Colonic mucosa (tissue), 4 donors: Measurements from ENCODE around the gene FRMPD3. TPM values are rescaled to one million over a fixed set of nuclear protein-coding genes. Genes with fewer than 3 reads are reported as not detected.

Experiments used
- DNase-seq: peaks from one replicate; pipeline ENCODE4 v3.0.0-alpha.2; 2020
- H3K27ac ChIP-seq: fragments of 200-600 bp; one replicate; pipeline ENCODE4 v1.8.0; 2021
- H3K27me3 ChIP-seq: fragments of 200-600 bp; one replicate; pipeline ENCODE4 v1.8.0; 2021
- H3K36me3 ChIP-seq: fragments of 200-600 bp; one replicate; pipeline ENCODE4 v1.8.0; 2021
- H3K4me1 ChIP-seq: fragments of 200-600 bp; one replicate; pipeline ENCODE4 v1.8.0; 2021; ENCODE audit warnings: mild to moderate bottlenecking
- H3K4me3 ChIP-seq: fragments of 200-600 bp; one replicate; pipeline ENCODE4 v1.8.0; 2021
- H3K9ac ChIP-seq, 2 donors: one replicate each; pipeline ENCODE4 v1.7.0; 2013; ENCODE audit warnings: control low read depth in 2 of 2, low read depth in 2 of 2, low read length in 2 of 2
- H3K9me3 ChIP-seq: fragments of 200-600 bp; one replicate; pipeline ENCODE4 v1.8.0; 2021
- intact Hi-C: fragments of 100-400 bp; cut with DNase I; formaldehyde crosslinking; loops from one replicate; pipeline ENCODE4 v1.14.1; 2022
- total RNA-seq, 2 donors: library from RNA; stranded (reverse); fragmentation: NEBNext Ultra II Directional in 1 of 2; extraction: Animal tissue kit (Norgen Biotek cat#: 25700) in 1 of 2; gene quantifications; one replicate each; pipeline ENCODE4 v1.2.1, GENCODE V29; 2021
- TF ChIP-seq, protein P1 (sequence below): fragments of 200-600 bp; IDR thresholded peaks from one replicate; pipeline ENCODE4 v1.8.0; 2022; ENCODE audit warnings: antibody characterized with exemption, mild to moderate bottlenecking
- donor health status: healthy.
- donor health status: DM: no; HTN: no; CAD: no.
- donor health status: DM: no; HTN: no; CAD: no.

Gene FRMPD3
- under 1 TPM; 0.13 to 0.42 TPM for total RNA-seq

DNA sequence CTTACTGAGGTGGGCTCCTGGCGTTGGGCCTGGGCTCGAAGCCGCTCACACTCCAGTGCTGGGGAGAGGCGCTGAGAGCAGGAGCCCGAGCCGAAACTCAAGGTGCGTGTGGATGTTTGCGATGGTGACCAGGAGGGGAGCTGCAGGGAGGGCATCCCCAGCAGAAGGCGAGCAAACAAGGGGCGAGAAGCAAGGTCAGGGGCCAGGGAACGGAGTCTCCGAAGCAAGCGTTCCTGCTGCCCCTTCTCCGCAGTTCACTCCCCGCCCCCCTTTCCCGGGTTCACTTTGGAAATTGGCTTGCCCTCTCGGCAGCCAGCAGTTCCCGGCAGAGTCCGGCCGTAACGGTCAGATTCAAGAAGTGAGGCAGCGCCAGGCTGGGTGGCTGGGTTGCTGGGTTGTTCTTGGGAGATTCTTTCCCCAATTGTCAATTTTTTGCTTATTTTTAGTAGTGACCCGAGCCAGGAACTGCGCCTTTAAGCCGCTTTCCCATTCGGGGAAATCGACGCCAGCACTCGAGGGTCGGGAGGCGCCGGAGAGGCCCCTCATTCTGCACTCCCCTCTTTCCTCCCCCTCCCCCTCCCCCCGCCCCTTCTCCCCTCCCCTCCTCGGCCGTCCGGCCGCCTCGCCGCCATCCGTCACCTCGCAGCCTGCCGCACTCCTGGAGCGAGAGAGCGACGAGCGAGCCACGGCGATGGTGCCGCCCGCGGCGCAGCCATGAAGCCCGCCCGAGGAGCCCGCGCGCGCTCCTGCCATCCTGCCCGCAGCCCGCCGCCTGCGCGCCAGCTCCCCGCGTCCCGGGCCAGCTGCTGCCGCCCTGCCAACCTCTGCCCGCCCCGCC lies at the start of gene FRMPD3:
Gene FRMPD3, plus strand, starts transcription at position 655 of the 838 bp plus-strand sequence. CDS start 76,937 bp downstream, outside the sequence.
- H3K27me3 ChIP-seq, result peaks cover 7% of the 10 kb centered on the region
- H3K27ac ChIP-seq, result no peak within 1 kb of the TSS
- intact Hi-C loops, result no loop called here
- peak within 1 kb of the TSS; percentile 15 for H3K4me3 ChIP-seq
- H3K36me3 ChIP-seq, result no peaks in the 10 kb centered on the region
- H3K9me3 ChIP-seq, result no peaks in the 10 kb centered on the region
- H3K9ac ChIP-seq, result no peak within 1 kb of the TSS
- DNase-seq, result no peak
- no peaks in the 10 kb centered on the region for H3K4me1 ChIP-seq
- TF ChIP-seq, protein P1, sequence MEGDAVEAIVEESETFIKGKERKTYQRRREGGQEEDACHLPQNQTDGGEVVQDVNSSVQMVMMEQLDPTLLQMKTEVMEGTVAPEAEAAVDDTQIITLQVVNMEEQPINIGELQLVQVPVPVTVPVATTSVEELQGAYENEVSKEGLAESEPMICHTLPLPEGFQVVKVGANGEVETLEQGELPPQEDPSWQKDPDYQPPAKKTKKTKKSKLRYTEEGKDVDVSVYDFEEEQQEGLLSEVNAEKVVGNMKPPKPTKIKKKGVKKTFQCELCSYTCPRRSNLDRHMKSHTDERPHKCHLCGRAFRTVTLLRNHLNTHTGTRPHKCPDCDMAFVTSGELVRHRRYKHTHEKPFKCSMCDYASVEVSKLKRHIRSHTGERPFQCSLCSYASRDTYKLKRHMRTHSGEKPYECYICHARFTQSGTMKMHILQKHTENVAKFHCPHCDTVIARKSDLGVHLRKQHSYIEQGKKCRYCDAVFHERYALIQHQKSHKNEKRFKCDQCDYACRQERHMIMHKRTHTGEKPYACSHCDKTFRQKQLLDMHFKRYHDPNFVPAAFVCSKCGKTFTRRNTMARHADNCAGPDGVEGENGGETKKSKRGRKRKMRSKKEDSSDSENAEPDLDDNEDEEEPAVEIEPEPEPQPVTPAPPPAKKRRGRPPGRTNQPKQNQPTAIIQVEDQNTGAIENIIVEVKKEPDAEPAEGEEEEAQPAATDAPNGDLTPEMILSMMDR, result no peak

DNA sequence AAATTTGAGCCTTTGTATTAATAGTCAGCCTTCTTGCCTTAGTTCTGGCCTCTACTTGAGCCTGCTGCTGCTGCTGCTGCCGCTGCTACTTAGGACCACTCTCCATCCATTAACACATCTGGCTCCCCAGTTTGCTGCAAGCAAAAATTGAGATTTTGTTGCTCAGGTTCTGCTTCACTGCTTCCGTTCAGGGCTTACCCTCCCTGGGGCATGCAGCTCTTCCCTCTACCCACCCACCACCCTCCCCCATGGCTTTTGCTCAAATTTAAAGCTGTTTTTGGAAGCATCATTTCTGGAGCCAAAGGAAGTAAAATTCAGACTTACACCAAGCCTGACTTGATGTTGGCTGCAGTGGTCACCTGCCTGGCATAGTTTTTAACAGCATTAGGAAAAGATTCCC lies 28.9 kb upstream of the FRMPD3 start:
- no peaks in the 10 kb centered on the region for H3K27me3 ChIP-seq
- H3K4me3 ChIP-seq, result no peak overlapping the region
- no peaks in the 10 kb centered on the region for H3K36me3 ChIP-seq
- no peak overlapping the region for H3K27ac ChIP-seq
- TF ChIP-seq, protein P1, result no peak
- intact Hi-C loops, result no loop called here
- no peak overlapping the region for H3K9ac ChIP-seq
- DNase-seq, result no peak
- no peaks in the 10 kb centered on the region for H3K4me1 ChIP-seq
- H3K9me3 ChIP-seq, result no peaks in the 10 kb centered on the region

DNA sequence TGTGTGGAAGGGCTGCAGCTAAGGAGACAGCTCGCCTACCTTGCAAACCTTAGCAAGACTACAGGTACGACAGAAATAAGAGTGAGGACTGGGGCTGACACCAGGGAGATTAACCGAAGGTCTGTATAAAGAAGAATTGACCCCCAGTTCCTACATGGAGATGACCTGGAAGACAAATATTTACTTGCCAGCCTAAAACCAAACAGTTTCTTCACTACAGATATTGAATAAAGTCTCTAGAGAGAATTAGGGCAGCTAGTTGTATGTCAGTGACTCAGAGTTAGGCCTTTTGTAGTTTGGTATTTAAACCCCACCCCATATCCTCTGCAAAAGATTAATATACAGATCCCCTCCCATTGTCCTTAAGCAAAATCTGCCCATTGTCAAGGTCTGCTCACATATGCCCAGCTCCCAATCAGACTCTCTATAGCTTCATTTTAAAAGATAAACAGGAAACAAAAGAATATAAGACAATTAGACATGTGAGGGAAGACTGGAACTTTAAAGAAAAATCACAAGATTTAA lies 28.1 kb upstream of the FRMPD3 start:
- Histone ChIP-seq H3K27me3 (no peaks in the 10 kb centered on the region), H3K4me1 (no peaks in the 10 kb centered on the region), H3K36me3 (no peaks in the 10 kb centered on the region), H3K4me3 (no peak overlapping the region), H3K9me3 (no peaks in the 10 kb centered on the region), H3K27ac (no peak overlapping the region), H3K9ac (no peak overlapping the region)
- no peak for DNase-seq
- TF ChIP-seq, protein P1, result no peak
- intact Hi-C loops, result no loop called here

DNA sequence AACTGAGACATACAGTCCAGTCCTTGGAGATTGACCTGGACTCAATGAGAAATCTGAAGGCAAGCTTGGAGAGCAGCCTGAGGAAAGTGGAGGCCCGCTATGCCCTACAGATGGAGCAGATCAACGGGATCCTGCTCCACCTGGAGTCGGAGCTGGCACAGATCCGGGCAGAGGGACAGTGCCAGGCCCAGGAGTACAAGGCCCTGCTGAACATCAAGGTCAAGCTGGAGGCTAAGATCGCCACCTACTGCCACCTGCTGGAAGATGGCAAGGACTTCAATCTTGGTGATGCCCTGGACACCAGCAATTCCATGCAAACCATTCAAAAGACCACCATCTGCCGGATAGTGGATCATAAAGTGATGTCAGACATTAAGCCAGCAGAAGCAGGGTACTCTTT lies 20.4 kb upstream of the FRMPD3 start:
- DNase-seq, result peak; percentile 46
- H3K27ac ChIP-seq, result no peak overlapping the region
- H3K9me3 ChIP-seq, result no peaks in the 10 kb centered on the region
- intact Hi-C loops, result no loop called here
- TF ChIP-seq, protein P1, result peak; percentile 34
- no peak overlapping the region for H3K4me3 ChIP-seq
- no peak overlapping the region for H3K9ac ChIP-seq
- H3K4me1 ChIP-seq, result no peaks in the 10 kb centered on the region
- H3K36me3 ChIP-seq, result no peaks in the 10 kb centered on the region
- H3K27me3 ChIP-seq, result no peaks in the 10 kb centered on the region

DNA sequence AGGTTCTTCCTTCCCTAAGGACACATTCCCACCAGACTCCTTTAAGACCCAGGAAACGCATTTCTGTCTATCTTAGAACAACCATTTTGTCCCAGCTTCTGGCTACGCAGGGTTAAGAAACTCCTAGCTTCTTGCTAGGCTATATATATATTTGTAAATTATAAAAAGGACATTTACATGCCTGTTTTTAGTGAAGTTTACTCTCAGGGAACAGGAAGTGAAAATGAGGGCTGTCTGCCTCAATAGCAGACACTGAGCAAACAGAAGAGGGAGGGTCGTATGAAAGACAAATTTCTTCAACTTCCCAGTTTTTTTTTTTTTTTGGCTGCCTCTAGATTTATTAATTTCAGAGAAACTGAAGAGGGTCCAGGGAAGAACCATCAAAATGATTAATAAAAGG lies 9.3 kb upstream of the FRMPD3 start:
- H3K27me3 ChIP-seq, result no peaks in the 10 kb centered on the region
- H3K9ac ChIP-seq, result no peak overlapping the region
- DNase-seq, result no peak
- TF ChIP-seq, protein P1, result no peak
- H3K9me3 ChIP-seq, result no peaks in the 10 kb centered on the region
- intact Hi-C loops, result no loop called here
- H3K4me1 ChIP-seq, result no peaks in the 10 kb centered on the region
- H3K27ac ChIP-seq, result no peak overlapping the region
- H3K4me3 ChIP-seq, result no peak overlapping the region
- no peaks in the 10 kb centered on the region for H3K36me3 ChIP-seq
